HL-60/S4 treated with retinoic acid at 250 ng/mL for 4 days and 3 days (cell line): ENCODE data around the gene COL5A2.

ENCODE experiments used
- in situ Hi-C: fragments of 300-500 bp; cut with MboI; formaldehyde crosslinking; loops from 2 replicates; pipeline ENCODE4 v1.7.0; 2022; ENCODE audit warnings: low sequenced_read_pairs

COL5A2 gene

GRCh38 chr2:189178726-189179569 is 613 bp downstream of the COL5A2 start:
- in situ Hi-C loops = no loop called here

GRCh38 chr2:189178054-189178453 is 1.5 kb downstream of the COL5A2 start:
- in situ Hi-C loops = no loop called here

GRCh38 chr2:189177251-189177840 is 2.2 kb downstream of the COL5A2 start:
- in situ Hi-C loops = no loop called here

GRCh38 chr2:189176516-189176915 is 3.0 kb downstream of the COL5A2 start:
- in situ Hi-C loops = no loop called here

- in situ Hi-C loops = no loop called here
These were observed 3.6 kb downstream of the COL5A2 start for GRCh38 chr2:189175869-189176433.

GRCh38 chr2:189171956-189172609 is 7.5 kb downstream of the COL5A2 start:
- in situ Hi-C loops = no loop called here

GRCh38 chr2:189168856-189169499 is 10.6 kb downstream of the COL5A2 start:
- in situ Hi-C loops = no loop called here

GRCh38 chr2:189165656-189166380 is 13.7 kb downstream of the COL5A2 start:
- in situ Hi-C loops = no loop called here

GRCh38 chr2:189164746-189165145 is 14.8 kb downstream of the COL5A2 start:
- in situ Hi-C loops = no loop called here

GRCh38 chr2:189163889-189164288 is 15.7 kb downstream of the COL5A2 start:
- in situ Hi-C loops = no loop called here

GRCh38 chr2:189162566-189162965 is 17.0 kb downstream of the COL5A2 start:
- in situ Hi-C loops = no loop called here

- in situ Hi-C loops = no loop called here
These were observed 17.7 kb downstream of the COL5A2 start for GRCh38 chr2:189161894-189162293.

GRCh38 chr2:189159717-189160116 is 19.8 kb downstream of the COL5A2 start:
- in situ Hi-C loops = no loop called here

- in situ Hi-C loops = no loop called here
These were observed 20.3 kb downstream of the COL5A2 start for GRCh38 chr2:189159273-189159672.

GRCh38 chr2:189157939-189158338 is 21.6 kb downstream of the COL5A2 start:
- in situ Hi-C loops = no loop called here

GRCh38 chr2:189157456-189157855 is 22.1 kb downstream of the COL5A2 start:
- in situ Hi-C loops = no loop called here

GRCh38 chr2:189155795-189156194 is 23.8 kb downstream of the COL5A2 start:
- in situ Hi-C loops = no loop called here

GRCh38 chr2:189153619-189154018 is 25.9 kb downstream of the COL5A2 start:
- in situ Hi-C loops = no loop called here

GRCh38 chr2:189152483-189152882 is 27.1 kb downstream of the COL5A2 start:
- in situ Hi-C loops = no loop called here

GRCh38 chr2:189151906-189152305 is 27.7 kb downstream of the COL5A2 start:
- in situ Hi-C loops = no loop called here
